HepG2 (cell line): Measurements from ENCODE around the gene PWWP2A. TPM values are rescaled to one million over a fixed set of nuclear protein-coding genes. Genes with fewer than 3 reads are reported as not detected.

Experiments used
- BATF2 ChIP-seq: sonication (generic); formaldehyde crosslinking; IDR thresholded peaks from 2 replicates; pipeline ENCODE4 v1.8.0; 2022; ENCODE audit warnings: mild to moderate bottlenecking, missing genetic modification reagents, moderate library complexity
- CHD2 ChIP-seq: IDR thresholded peaks from 2 replicates; pipeline ENCODE4 v1.6.1; 2011; ENCODE audit warnings: low read depth, low read length, improper control_type of control experiment
- ETV5 ChIP-seq: IDR thresholded peaks from 2 replicates; pipeline ENCODE4 v1.6.1; 2018; ENCODE audit warnings: missing biosample characterization, missing genetic modification reagents, inconsistent platforms, borderline replicate concordance
- GATA4 ChIP-seq: sonication (generic); IDR thresholded peaks from 2 replicates; pipeline ENCODE4 v1.6.1; 2016; ENCODE audit warnings: antibody characterized with exemption, low read depth, borderline replicate concordance
- GTF3A ChIP-seq: sonication (generic); formaldehyde crosslinking; conservative IDR thresholded peaks from 2 replicates; pipeline ENCODE4 v1.4.0; 2020; ENCODE audit warnings: mild to moderate bottlenecking, missing genetic modification reagents
- MBD4 ChIP-seq: IDR thresholded peaks from 2 replicates; pipeline ENCODE4 v1.6.1; 2012; ENCODE audit warnings: low read length, inconsistent platforms, borderline replicate concordance
- PHF8 ChIP-seq: sonication (generic); formaldehyde crosslinking; IDR thresholded peaks from 2 replicates; pipeline ENCODE4 v1.5.0; 2020; ENCODE audit warnings: missing genetic modification reagents
- RBAK ChIP-seq: sonication (generic); formaldehyde crosslinking; IDR thresholded peaks from 2 replicates; pipeline ENCODE4 v1.5.1; 2020; ENCODE audit warnings: mild to moderate bottlenecking, missing genetic modification reagents
- SRSF1 ChIP-seq: fragments of 200-400 bp; formaldehyde crosslinking; optimal IDR thresholded peaks from 2 replicates; pipeline ENCODE3; 2017; ENCODE audit warnings: mild to moderate bottlenecking, low read depth, low read length, moderate library complexity
- ZBTB2 ChIP-seq: sonication (generic); formaldehyde crosslinking; IDR thresholded peaks from 2 replicates; pipeline ENCODE4 v1.8.0; 2022; ENCODE audit warnings: low read depth, missing genetic modification reagents
- ZBTB7B ChIP-seq: sonication (generic); formaldehyde crosslinking; IDR thresholded peaks from 2 replicates; pipeline ENCODE4 v1.4.0; 2020; ENCODE audit warnings: missing genetic modification reagents
- ZNF556 ChIP-seq: sonication (generic); formaldehyde crosslinking; IDR thresholded peaks from 2 replicates; pipeline ENCODE4 v1.4.0; 2020; ENCODE audit warnings: mild to moderate bottlenecking, missing genetic modification reagents, borderline replicate concordance
- ZNF589 ChIP-seq: sonication (generic); formaldehyde crosslinking; conservative IDR thresholded peaks from 2 replicates; pipeline ENCODE4 v1.8.0; 2022; ENCODE audit warnings: mild to moderate bottlenecking, moderate library complexity, missing genetic modification reagents
- polyA plus RNA-seq, 8 experiments: library from polyadenylated mRNA; depleted of rRNA in 3 of 8; stranded (reverse) in 7 of 8; unstranded in 1 of 8; fragments of >200 nt; fragmentation: Illumina TruSeq in 4 of 8; extraction: Trizol in 4 of 8; gene quantifications; 2 replicates each; pipeline versions ENCODE4 v1.2.1 to v1.2.3, GENCODE V29; 2011 to 2016; ENCODE audit warnings: low read depth in 4 of 8, missing spikeins in 1 of 8, mixed read lengths in 1 of 8; ENCODE audit not compliant: insufficient read depth in 1 of 8
- total RNA-seq, 5 experiments: library from RNA; depleted of rRNA; stranded (reverse); fragments of >200 nt; fragmentation: Illumina TruSeq; extraction: Trizol; gene quantifications; 2 replicates each; pipeline ENCODE4 v1.2.3, GENCODE V29; 2016; ENCODE audit warnings: low read depth in 1 of 5
- TF ChIP-seq, protein P1 (sequence below): sonication (generic); formaldehyde crosslinking; IDR thresholded peaks from 2 replicates; pipeline ENCODE4 v1.8.1; 2023; ENCODE audit warnings: mild to moderate bottlenecking, missing genetic modification reagents
- TF ChIP-seq, protein P2 (sequence below): sonication (generic); formaldehyde crosslinking; IDR thresholded peaks from 2 replicates; pipeline ENCODE4 v1.5.0; 2020; ENCODE audit warnings: mild to moderate bottlenecking, missing genetic modification reagents

Gene PWWP2A
- total and polyA plus RNA-seq, 2 of the 13 experiments (the other 11 are each of a cell fraction or from before 2014, with no cell fraction given) = 7.3 to 16.9 TPM

- TF ChIP-seq BATF2 (CRISPR knock-in tag) = 0 out of 2 replicates have a peak, but pooled peaks have one; percentile 46
- TF ChIP-seq, protein P1, sequence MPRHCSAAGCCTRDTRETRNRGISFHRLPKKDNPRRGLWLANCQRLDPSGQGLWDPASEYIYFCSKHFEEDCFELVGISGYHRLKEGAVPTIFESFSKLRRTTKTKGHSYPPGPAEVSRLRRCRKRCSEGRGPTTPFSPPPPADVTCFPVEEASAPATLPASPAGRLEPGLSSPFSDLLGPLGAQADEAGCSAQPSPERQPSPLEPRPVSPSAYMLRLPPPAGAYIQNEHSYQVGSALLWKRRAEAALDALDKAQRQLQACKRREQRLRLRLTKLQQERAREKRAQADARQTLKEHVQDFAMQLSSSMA = peak; percentile 78
- no peak for TF ChIP-seq ZNF556
- 0 out of 2 replicates have a peak, but pooled peaks have one; percentile 46 for TF ChIP-seq ZBTB2 (CRISPR knock-in tag)
- TF ChIP-seq CHD2 = no peak
- TF ChIP-seq ZBTB7B = no peak
- TF ChIP-seq, protein P2, sequence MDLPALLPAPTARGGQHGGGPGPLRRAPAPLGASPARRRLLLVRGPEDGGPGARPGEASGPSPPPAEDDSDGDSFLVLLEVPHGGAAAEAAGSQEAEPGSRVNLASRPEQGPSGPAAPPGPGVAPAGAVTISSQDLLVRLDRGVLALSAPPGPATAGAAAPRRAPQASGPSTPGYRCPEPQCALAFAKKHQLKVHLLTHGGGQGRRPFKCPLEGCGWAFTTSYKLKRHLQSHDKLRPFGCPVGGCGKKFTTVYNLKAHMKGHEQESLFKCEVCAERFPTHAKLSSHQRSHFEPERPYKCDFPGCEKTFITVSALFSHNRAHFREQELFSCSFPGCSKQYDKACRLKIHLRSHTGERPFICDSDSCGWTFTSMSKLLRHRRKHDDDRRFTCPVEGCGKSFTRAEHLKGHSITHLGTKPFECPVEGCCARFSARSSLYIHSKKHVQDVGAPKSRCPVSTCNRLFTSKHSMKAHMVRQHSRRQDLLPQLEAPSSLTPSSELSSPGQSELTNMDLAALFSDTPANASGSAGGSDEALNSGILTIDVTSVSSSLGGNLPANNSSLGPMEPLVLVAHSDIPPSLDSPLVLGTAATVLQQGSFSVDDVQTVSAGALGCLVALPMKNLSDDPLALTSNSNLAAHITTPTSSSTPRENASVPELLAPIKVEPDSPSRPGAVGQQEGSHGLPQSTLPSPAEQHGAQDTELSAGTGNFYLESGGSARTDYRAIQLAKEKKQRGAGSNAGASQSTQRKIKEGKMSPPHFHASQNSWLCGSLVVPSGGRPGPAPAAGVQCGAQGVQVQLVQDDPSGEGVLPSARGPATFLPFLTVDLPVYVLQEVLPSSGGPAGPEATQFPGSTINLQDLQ (CRISPR knock-in tag) = peak; percentile 65; the same call in 1 of the 2 replicates
- 0 out of 2 replicates have a peak, but pooled peaks have one; percentile 41 for TF ChIP-seq ZNF589
- TF ChIP-seq ETV5 (CRISPR knock-in tag) = no peak
- no peak for TF ChIP-seq RBAK (CRISPR knock-in tag)
- TF ChIP-seq SRSF1 = peak; percentile 21
- TF ChIP-seq PHF8 (CRISPR knock-in tag) = no peak; the same call in none of the 2 replicates
- TF ChIP-seq MBD4 = no peak
- no peak for TF ChIP-seq GATA4
- no peak for TF ChIP-seq GTF3A (CRISPR knock-in tag)
Measured at GRCh38 chr5:160118349-160119141, 705 bp downstream of the PWWP2A start (continued).
